ENCODE measurements around the gene EXD3. TPM values are rescaled to one million over a fixed set of nuclear protein-coding genes. Genes with fewer than 3 reads are reported as not detected.

Gene EXD3
- total RNA-seq, 4 donors from 2014 or later: 11.8 to 49.0 (median 31.5) TPM

DNA sequence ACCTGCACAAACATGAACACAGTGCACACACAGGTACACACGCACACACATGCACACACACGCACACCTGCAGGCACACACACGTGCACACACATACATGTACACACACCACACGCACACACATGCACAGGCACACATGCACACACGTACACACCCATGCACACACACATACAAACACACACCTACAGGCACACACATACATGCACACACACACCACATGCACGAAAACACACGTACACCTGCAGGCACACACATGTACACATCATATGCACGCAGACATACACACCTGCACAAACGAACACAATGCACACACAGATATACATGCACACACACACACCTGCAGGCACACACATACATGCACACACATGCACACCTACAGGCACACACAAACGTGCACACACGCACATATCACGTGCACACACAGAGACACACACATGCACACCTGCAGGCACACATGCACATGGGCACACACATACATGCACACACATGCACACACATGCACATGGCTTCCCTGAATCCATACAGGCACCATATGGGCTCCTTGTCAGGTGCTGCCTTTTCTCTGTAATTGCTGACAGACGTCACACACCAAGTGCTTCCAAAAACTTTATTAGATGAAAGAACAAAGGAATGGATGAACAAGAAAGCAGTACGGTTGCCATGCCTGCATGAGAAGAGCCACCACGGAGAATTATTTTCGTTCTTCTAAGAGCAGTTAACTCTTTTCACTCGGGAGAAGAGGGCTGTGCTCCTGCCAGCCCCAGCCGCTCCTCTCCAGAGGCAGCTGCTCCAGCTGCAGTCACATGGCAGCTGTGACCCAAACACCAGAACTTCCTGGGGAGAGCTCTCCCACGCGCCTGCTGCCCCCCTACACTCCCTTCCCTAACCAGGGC, 57.2 kb downstream of the EXD3 start:
- no peaks in the 10 kb centered on the region for H3K36me3 ChIP-seq
- H3K27ac ChIP-seq: no peak overlapping the region
- H3K9me3 ChIP-seq: no peaks in the 10 kb centered on the region
- TF ChIP-seq, protein P1, sequence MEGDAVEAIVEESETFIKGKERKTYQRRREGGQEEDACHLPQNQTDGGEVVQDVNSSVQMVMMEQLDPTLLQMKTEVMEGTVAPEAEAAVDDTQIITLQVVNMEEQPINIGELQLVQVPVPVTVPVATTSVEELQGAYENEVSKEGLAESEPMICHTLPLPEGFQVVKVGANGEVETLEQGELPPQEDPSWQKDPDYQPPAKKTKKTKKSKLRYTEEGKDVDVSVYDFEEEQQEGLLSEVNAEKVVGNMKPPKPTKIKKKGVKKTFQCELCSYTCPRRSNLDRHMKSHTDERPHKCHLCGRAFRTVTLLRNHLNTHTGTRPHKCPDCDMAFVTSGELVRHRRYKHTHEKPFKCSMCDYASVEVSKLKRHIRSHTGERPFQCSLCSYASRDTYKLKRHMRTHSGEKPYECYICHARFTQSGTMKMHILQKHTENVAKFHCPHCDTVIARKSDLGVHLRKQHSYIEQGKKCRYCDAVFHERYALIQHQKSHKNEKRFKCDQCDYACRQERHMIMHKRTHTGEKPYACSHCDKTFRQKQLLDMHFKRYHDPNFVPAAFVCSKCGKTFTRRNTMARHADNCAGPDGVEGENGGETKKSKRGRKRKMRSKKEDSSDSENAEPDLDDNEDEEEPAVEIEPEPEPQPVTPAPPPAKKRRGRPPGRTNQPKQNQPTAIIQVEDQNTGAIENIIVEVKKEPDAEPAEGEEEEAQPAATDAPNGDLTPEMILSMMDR (IDR thresholded peaks at IDR 0.05): no peak
- no peak for TF ChIP-seq POLR2A (IDR thresholded peaks at IDR 0.05)
- intact Hi-C loops (cut with DNase I; ENCODE audit: low total_unique reads): no loop called here
- H3K27me3 ChIP-seq: no peaks in the 10 kb centered on the region
- H3K4me3 ChIP-seq: no peak overlapping the region
- no peaks in the 10 kb centered on the region for H3K4me1 ChIP-seq
- DNase-seq: peak in 1 of 2 donors; percentile 5

DNA sequence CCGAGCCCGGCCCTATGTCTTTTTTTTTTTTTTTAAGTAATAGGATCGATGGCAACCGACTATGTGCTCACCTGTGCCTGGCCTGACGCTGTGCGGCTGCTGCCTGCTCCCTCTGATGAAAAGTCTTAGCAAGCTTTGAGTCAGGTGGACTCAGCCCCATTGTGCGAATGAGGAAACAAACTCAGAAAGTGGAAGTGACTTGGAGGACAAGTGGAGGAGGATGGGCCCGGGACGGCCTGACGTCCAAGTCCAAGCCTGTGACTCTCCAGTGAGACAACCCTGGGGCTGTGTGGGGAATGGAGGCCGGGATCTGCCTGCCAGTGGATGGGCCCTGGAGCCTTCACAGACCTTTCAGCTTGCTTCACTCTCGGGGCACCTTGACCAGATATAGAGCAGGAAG, 57.9 kb downstream of the EXD3 start:
- DNase-seq: no peak
- TF ChIP-seq, protein P1 (IDR thresholded peaks at IDR 0.05): no peak
- TF ChIP-seq POLR2A (IDR thresholded peaks at IDR 0.05): no peak
- Histone ChIP-seq H3K36me3 (no peaks in the 10 kb centered on the region), H3K27me3 (no peaks in the 10 kb centered on the region), H3K4me3 (no peak overlapping the region), H3K9me3 (no peaks in the 10 kb centered on the region), H3K4me1 (no peaks in the 10 kb centered on the region), H3K27ac (no peak overlapping the region)
- intact Hi-C loops (cut with DNase I; ENCODE audit: low total_unique reads): no loop called here

- Histone ChIP-seq H3K4me3 (no peak overlapping the region), H3K27ac (no peak overlapping the region), H3K27me3 (no peaks in the 10 kb centered on the region), H3K36me3 (no peaks in the 10 kb centered on the region), H3K9me3 (peaks cover 0 to 16% of the 10 kb centered on the region in 2 donors), H3K4me1 (no peaks in the 10 kb centered on the region)
- no peak for DNase-seq
- TF ChIP-seq, protein P1 (IDR thresholded peaks at IDR 0.05): no peak
- TF ChIP-seq POLR2A (IDR thresholded peaks at IDR 0.05): no peak
- intact Hi-C loops (cut with DNase I; ENCODE audit: low total_unique reads): no loop called here
Measured at GRCh38 chr9:137359850-137360249, 63.1 kb downstream of the EXD3 start.

DNA sequence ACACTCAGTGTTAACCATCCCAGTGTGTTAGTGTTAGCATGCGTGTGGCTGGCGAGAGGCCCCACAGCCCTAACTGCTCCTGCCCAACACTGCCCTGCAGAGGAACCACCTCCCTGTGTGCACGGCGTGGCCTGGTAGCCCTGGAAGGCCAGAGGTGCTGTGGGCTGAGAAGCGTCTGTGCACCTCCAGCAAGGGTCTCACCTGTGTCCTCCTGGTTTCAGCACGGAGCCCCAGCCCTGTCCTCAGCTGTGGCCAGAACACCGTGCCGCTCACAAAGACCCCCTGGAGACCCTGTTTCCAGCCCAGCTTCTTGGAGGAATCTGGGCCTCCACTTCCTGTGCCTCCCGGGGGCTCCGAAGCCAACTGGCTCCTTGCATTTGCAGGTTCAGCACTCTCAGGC, 64.8 kb downstream of the EXD3 start:
- DNase-seq: no peak
- no peak overlapping the region for H3K4me3 ChIP-seq
- H3K4me1 ChIP-seq: no peaks in the 10 kb centered on the region
- intact Hi-C loops (cut with DNase I; ENCODE audit: low total_unique reads): no loop called here
- no peak for TF ChIP-seq POLR2A (IDR thresholded peaks at IDR 0.05)
- TF ChIP-seq, protein P1 (IDR thresholded peaks at IDR 0.05): no peak
- no peaks in the 10 kb centered on the region for H3K36me3 ChIP-seq
- H3K9me3 ChIP-seq: peaks cover 0 to 16% of the 10 kb centered on the region in 2 donors
- H3K27ac ChIP-seq: no peak overlapping the region
- H3K27me3 ChIP-seq: no peaks in the 10 kb centered on the region

DNA sequence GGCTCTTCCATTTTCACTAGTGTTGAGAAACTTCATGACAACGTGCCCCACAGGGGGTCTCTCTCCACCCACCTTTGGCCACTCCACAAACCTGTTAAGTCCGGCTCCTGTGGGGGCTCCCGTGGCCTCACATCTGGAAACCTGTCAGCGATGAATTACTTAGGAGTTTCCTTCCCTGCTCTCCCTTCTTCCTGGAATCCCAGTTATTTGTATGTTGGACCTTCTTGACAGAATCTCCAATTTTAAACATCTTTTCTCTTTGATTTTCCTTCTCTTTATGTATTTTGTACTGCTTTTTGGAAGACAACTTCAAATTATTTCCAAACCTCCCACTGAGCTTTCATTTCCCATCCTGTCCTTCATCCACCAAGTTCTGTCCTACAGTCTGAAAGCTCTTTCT, 65.8 kb downstream of the EXD3 start:
- H3K4me3 ChIP-seq: no peak overlapping the region
- intact Hi-C loops (cut with DNase I; ENCODE audit: low total_unique reads): no loop called here
- H3K4me1 ChIP-seq: no peaks in the 10 kb centered on the region
- no peak for DNase-seq
- H3K27me3 ChIP-seq: no peaks in the 10 kb centered on the region
- H3K9me3 ChIP-seq: peaks cover 0 to 16% of the 10 kb centered on the region in 2 donors
- no peak for TF ChIP-seq POLR2A (IDR thresholded peaks at IDR 0.05)
- TF ChIP-seq, protein P1 (IDR thresholded peaks at IDR 0.05): no peak
- no peak overlapping the region for H3K27ac ChIP-seq
- no peaks in the 10 kb centered on the region for H3K36me3 ChIP-seq
